Ovary (tissue), 9 donors: ENCODE data around the gene PTPRN2. TPM values are rescaled to one million over a fixed set of nuclear protein-coding genes. Genes with fewer than 3 reads are reported as not detected.

ENCODE experiments used
- DNase-seq, 5 donors: peaks; one replicate each; pipeline ENCODE4 v3.0.0-alpha.2; 2019 to 2020
- H3K27ac ChIP-seq, 2 donors: fragments of 200-600 bp; one replicate each; pipeline versions ENCODE4 v1.5.1 to v1.8.0; 2019 to 2022
- H3K27me3 ChIP-seq: fragments of 200-600 bp; one replicate; pipeline ENCODE4 v1.8.0; 2022
- H3K36me3 ChIP-seq: fragments of 200-600 bp; sonication (generic); one replicate; pipeline ENCODE4 v1.5.1; 2019
- H3K4me1 ChIP-seq: one replicate; pipeline ENCODE4 v1.8.1; 2013; ENCODE audit warnings: mild to moderate bottlenecking, moderate library complexity; ENCODE audit not compliant: insufficient read depth
- H3K4me3 ChIP-seq: fragments of 200-600 bp; sonication (generic); one replicate; pipeline ENCODE4 v1.5.1; 2017
- H3K9me3 ChIP-seq, 2 donors: fragments of 200-600 bp in 1 of 2; sonication (generic) in 1 of 2; one replicate each; pipeline versions ENCODE4 v1.5.1 to v1.8.1; 2013 to 2019; ENCODE audit warnings: mild to moderate bottlenecking in 1 of 2, moderate library complexity in 1 of 2
- CTCF ChIP-seq, 3 donors: fragments of 450-650 bp in 2 of 3; fragments of 200-600 bp in 1 of 3; IDR thresholded peaks; one replicate each; pipeline versions ENCODE4 v1.5.1 to v1.8.0; 2016 to 2022; ENCODE audit warnings: antibody characterized with exemption in 3 of 3, mild to moderate bottlenecking in 1 of 3
- EP300 ChIP-seq: sonication (generic); formaldehyde crosslinking; IDR thresholded peaks from one replicate; pipeline ENCODE4 v1.6.1; 2017; ENCODE audit warnings: antibody characterized with exemption
- POLR2A ChIP-seq: fragments of 450-650 bp; IDR thresholded peaks from one replicate; pipeline ENCODE4 v1.6.1; 2017; ENCODE audit warnings: antibody characterized with exemption, mild to moderate bottlenecking, moderate library complexity
- WGBS, 3 donors: extraction: QIAGEN DNeasy Blood & Tissue Kit in 1 of 3; methylation state at CpG; one replicate each; pipeline versions ENCODE4 v1.1.5 to v1.1.7; 2013 to 2017; 5-methylcytosine and 5-hydroxymethylcytosine counted together
- intact Hi-C, 4 donors: fragments of 100-400 bp; cut with DNase I; formaldehyde crosslinking; loops; one replicate each; pipeline versions ENCODE4 v1.11.0 to v1.15.1; 2022 to 2023
- polyA plus RNA-seq, 2 donors: library from polyadenylated mRNA; stranded (reverse); fragments of 200-250 nt in 1 of 2; fragments of 350-450 nt in 1 of 2; fragmentation: Illumina TruSeq in 1 of 2; extraction: RNeasy Lipid Tissue Mini Kit (QIAGEN cat#74804) in 1 of 2; gene quantifications; one replicate each; pipeline ENCODE4 v1.2.3, GENCODE V29; 2013 to 2014
- total RNA-seq, 7 donors: library from RNA; depleted of rRNA in 2 of 7; stranded (reverse); fragments of >200 nt in 2 of 7; fragmentation: NEBNext Ultra II Directional in 3 of 7; extraction: Animal tissue kit (Norgen Biotek cat#: 25700) in 3 of 7; gene quantifications; one replicate each; pipeline versions ENCODE4 v1.1.0 to v1.2.4, GENCODE V29; 2016 to 2023
- donor health status: DM: no; HTN: no; CAD: no; lungs with moderate emphysema.
- donor health status: DM: no; HTN: no; CAD: no.
- donor health status: Bipolar disorder and iron deficiency.
- donor health status: DM: yes; HTN: yes; CAD: no.
- donor health status: DM: no; HTN: no; CAD: no.
- donor health status: DM: yes; HTN: yes; CAD: no.

The PTPRN2 gene
- total and polyA plus RNA-seq, 9 donors: 3.5 to 11.1 (median 5.9) TPM

DNA sequence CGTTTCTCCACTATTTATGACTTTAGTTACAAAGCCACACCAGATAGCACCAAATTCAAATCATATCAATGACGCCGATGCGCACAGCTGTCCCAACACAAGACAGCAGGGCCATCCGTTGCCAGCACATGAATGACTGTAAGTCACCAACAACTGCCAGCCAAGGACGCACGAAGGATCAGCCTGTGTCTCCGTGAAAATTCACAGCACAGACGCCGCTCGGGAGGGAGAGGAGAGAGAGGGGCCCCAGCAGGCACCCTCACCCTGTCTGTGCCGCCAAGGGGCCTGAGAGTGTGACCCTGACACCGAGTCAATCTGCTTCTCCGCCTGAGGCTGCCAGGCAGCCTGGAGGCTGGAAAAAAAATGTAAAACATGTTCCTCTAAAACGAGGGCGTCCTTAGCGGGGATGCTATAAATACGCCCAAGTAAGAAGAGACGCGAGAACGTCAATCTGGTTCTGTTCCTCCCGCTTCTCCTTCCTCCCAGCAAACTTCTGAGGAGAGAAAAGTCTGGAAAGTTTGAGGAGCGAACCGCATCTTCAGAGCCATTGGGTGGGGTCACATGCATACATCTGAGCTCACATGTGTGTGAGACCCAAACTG lies 111.2 kb downstream of the PTPRN2 start:
- H3K27me3 ChIP-seq: no peaks in the 10 kb centered on the region
- H3K27ac ChIP-seq: no peak overlapping the region
- no peaks in the 10 kb centered on the region for H3K9me3 ChIP-seq
- no peaks in the 10 kb centered on the region for H3K4me1 ChIP-seq
- no peak for DNase-seq
- H3K4me3 ChIP-seq: no peak overlapping the region
- TF ChIP-seq POLR2A (no peak), EP300 (no peak), CTCF (IDR thresholded peaks at IDR 0.05) (no peak)
- H3K36me3 ChIP-seq: no peaks in the 10 kb centered on the region
- 75 to 78% (median 75%) methylated on average over 24 of the region's 24 CpGs for WGBS, 3 donors
- intact Hi-C loops: no loop called here

- H3K9me3 ChIP-seq: no peaks in the 10 kb centered on the region
- no peaks in the 10 kb centered on the region for H3K27me3 ChIP-seq
- intact Hi-C loops: no loop called here
- H3K4me1 ChIP-seq: no peaks in the 10 kb centered on the region
- DNase-seq: no peak
- TF ChIP-seq POLR2A (no peak), EP300 (no peak), CTCF (IDR thresholded peaks at IDR 0.05) (no peak)
- no peaks in the 10 kb centered on the region for H3K36me3 ChIP-seq
- 85 to 89% (median 85%) methylated on average over 6 of the region's 6 CpGs for WGBS, 3 donors
- no peak overlapping the region for H3K27ac ChIP-seq
- no peak overlapping the region for H3K4me3 ChIP-seq
Measured at GRCh38 chr7:158475679-158476052, 112.0 kb downstream of the PTPRN2 start.

DNA sequence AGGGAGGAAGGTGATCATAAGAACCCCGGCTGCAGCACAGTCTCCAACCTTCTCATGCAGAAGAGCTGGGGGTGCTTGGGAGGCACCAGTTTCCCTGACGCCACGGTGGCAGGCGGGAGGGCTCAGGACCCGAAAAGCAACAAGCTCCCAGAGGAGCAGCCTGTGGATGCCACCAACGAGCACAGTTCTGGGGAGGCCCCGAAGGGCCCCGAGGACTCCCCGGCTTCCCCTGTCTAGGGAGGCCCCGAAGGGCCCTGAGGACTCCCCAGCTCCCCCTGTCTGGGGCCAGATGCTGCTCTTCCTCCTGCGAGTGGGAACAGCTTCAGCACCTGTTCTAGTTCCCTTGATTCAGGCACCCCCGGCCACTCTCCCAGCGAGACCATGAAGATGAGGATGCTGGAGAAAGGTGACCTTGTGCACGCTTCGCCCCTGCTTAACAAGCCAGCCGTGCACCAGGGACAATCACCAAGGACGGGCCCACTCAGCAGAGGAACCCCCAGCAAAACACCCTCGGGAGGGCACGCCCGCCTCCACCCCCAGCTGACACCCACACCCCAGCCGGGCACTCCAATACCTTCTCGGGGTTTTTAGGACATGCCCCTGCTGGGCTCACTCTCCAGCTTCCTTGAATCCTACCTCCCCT lies 112.5 kb downstream of the PTPRN2 start:
- Histone ChIP-seq H3K4me3 (no peak overlapping the region), H3K27ac (no peak overlapping the region), H3K36me3 (no peaks in the 10 kb centered on the region), H3K27me3 (no peaks in the 10 kb centered on the region), H3K4me1 (no peaks in the 10 kb centered on the region), H3K9me3 (no peaks in the 10 kb centered on the region)
- 91 to 94% (median 93%) methylated on average over 21 to 22 of the region's 22 CpGs for WGBS, 3 donors
- intact Hi-C loops: no loop called here
- DNase-seq: no peak
- TF ChIP-seq EP300 (no peak), POLR2A (no peak), CTCF (IDR thresholded peaks at IDR 0.05) (no peak)

DNA sequence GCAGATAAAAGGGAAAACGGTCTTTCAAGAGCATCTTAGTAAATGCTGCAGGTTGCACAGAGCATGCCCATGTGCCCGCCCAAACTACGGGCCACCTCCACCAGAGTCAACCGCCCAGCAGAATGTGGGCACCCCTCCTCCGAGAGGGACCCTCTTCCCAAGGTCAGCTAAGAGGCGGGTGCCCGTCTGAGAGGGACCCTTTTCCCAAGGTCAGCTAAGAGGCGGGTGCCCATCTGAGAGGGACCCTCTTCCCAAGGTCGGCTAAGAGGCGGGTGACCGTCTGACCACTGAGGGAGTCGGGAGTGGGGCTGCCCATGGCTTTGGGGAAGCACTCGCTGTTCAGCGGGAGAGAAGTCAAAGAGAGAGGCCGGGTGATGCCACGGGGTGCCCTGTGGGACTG lies 113.1 kb downstream of the PTPRN2 start:
- no peak for TF ChIP-seq CTCF (IDR thresholded peaks at IDR 0.05)
- no peak for TF ChIP-seq EP300
- no peak for TF ChIP-seq POLR2A
- Histone ChIP-seq H3K27ac (no peak overlapping the region), H3K36me3 (no peaks in the 10 kb centered on the region), H3K4me1 (no peaks in the 10 kb centered on the region), H3K4me3 (no peak overlapping the region), H3K27me3 (no peaks in the 10 kb centered on the region), H3K9me3 (no peaks in the 10 kb centered on the region)
- intact Hi-C loops: no loop called here
- WGBS, 3 donors: 83 to 94% (median 86%) methylated on average over 16 of the region's 16 CpGs
- no peak for DNase-seq
